ENCODE results near the gene GDPD5. TPM values are rescaled to one million over a fixed set of nuclear protein-coding genes. Genes with fewer than 3 reads are reported as not detected.

GDPD5 gene
- total and polyA plus RNA-seq, 9 of the 15 experiments (the other 6 are each of a cell fraction or from before 2014, with no cell fraction given), result 0.32 to 27.3 (median 8.0) TPM

- TF ChIP-seq GMEB1 (CRISPR knock-in tag; IDR thresholded peaks at IDR 0.05), result peak; percentile 99
- peak; percentile 34; the same call in 1 of the 2 replicates for TF ChIP-seq DPF2 (IDR thresholded peaks at IDR 0.05)
- peak; percentile 98 for TF ChIP-seq HCFC1 (IDR thresholded peaks at IDR 0.05; ENCODE audit: low read depth, low read length)
- TF ChIP-seq SNAPC5 (CRISPR knock-in tag; IDR thresholded peaks at IDR 0.05), result no peak
- peak; percentile 85 for TF ChIP-seq NR2C1 (IDR thresholded peaks at IDR 0.05)
- peak; percentile 91 for TF ChIP-seq NR2C1 (tag; IDR thresholded peaks at IDR 0.05)
- no peak for TF ChIP-seq PURB (CRISPR knock-in tag; IDR thresholded peaks at IDR 0.05; ENCODE audit: low read depth)
- peak; percentile 85 for TF ChIP-seq ZNF12 (CRISPR knock-in tag; IDR thresholded peaks at IDR 0.05)
- peak; percentile 49; the same call in 1 of the 2 replicates for TF ChIP-seq ZNF644 (tag; IDR thresholded peaks at IDR 0.05; ENCODE audit: low read depth)
- no peak for TF ChIP-seq ZNF217 (CRISPR knock-in tag; IDR thresholded peaks at IDR 0.05)
- 0 out of 2 replicates have a peak, but pooled peaks have one; percentile 46 for TF ChIP-seq ZKSCAN1 (IDR thresholded peaks at IDR 0.05; ENCODE audit: low read depth, low read length)
- peak; percentile 100 for TF ChIP-seq RBBP5 (IDR thresholded peaks at IDR 0.05; ENCODE audit: borderline replicate concordance, insufficient read depth, low read length, poor library complexity, severe bottlenecking)
- no peak for TF ChIP-seq ARNT (IDR thresholded peaks at IDR 0.05)
- peak; percentile 71 to 78 for TF ChIP-seq NRF1 (conservative IDR thresholded peaks at IDR 0.05 in 1 of 2, IDR thresholded peaks at IDR 0.05 in 1 of 2)
- no peak for TF ChIP-seq CHD7 (IDR thresholded peaks at IDR 0.05; ENCODE audit: low read depth, low read length)
These were observed 126.2 kb downstream of the GDPD5 start, which contains the start of gene RPS3 (continued) for GRCh38 chr11:75399344-75400145.
